ENCODE measurements around the gene SLC9A3.

Gene SLC9A3

GRCh38 chr5:545641-546375 is 21.6 kb upstream of the SLC9A3 start:
- DNase-seq = no peak
- Mint-ChIP-seq H3K4me3 (no peak overlapping the region), H3K9me3 (peaks cover 8% of the 10 kb centered on the region), H3K27me3 (ENCODE audit: low read depth, poor library complexity) (peaks cover 44% of the 10 kb centered on the region), H3K27ac (no peak overlapping the region), H3K36me3 (ENCODE audit: low read depth) (no peaks in the 10 kb centered on the region), H3K4me1 (peaks cover under 1% of the 10 kb centered on the region)
- TF ChIP-seq CTCF (IDR thresholded peaks at IDR 0.05) = no peak

GRCh38 chr5:544675-545355 is 20.6 kb upstream of the SLC9A3 start:
- no peak for DNase-seq
- peaks cover under 1% of the 10 kb centered on the region for H3K9me3 Mint-ChIP-seq
- H3K4me1 Mint-ChIP-seq = peaks cover 8% of the 10 kb centered on the region
- H3K27ac Mint-ChIP-seq = no peak overlapping the region
- no peak overlapping the region for H3K4me3 Mint-ChIP-seq
- no peaks in the 10 kb centered on the region for H3K36me3 Mint-ChIP-seq (ENCODE audit: low read depth)
- no peak for TF ChIP-seq CTCF (IDR thresholded peaks at IDR 0.05)
- peaks cover 34% of the 10 kb centered on the region for H3K27me3 Mint-ChIP-seq (ENCODE audit: low read depth, poor library complexity)

- no peaks in the 10 kb centered on the region for H3K36me3 Mint-ChIP-seq (ENCODE audit: low read depth)
- no peak for TF ChIP-seq CTCF (IDR thresholded peaks at IDR 0.05)
- no peak overlapping the region for H3K27ac Mint-ChIP-seq
- H3K9me3 Mint-ChIP-seq = no peaks in the 10 kb centered on the region
- peaks cover 8% of the 10 kb centered on the region for H3K4me1 Mint-ChIP-seq
- DNase-seq = peak; percentile 2
- H3K27me3 Mint-ChIP-seq (ENCODE audit: low read depth, poor library complexity) = peaks cover 32% of the 10 kb centered on the region
- H3K4me3 Mint-ChIP-seq = no peak overlapping the region
Measured at GRCh38 chr5:543755-544674, 19.8 kb upstream of the SLC9A3 start.

GRCh38 chr5:543351-543750 is 19.1 kb upstream of the SLC9A3 start:
- TF ChIP-seq CTCF (IDR thresholded peaks at IDR 0.05) = no peak
- Mint-ChIP-seq H3K4me1 (peaks cover 8% of the 10 kb centered on the region), H3K27ac (no peak overlapping the region), H3K9me3 (no peaks in the 10 kb centered on the region), H3K36me3 (ENCODE audit: low read depth) (no peaks in the 10 kb centered on the region), H3K4me3 (no peak overlapping the region), H3K27me3 (ENCODE audit: low read depth, poor library complexity) (peaks cover 34% of the 10 kb centered on the region)
- DNase-seq = no peak

GRCh38 chr5:542319-543311 is 18.4 kb upstream of the SLC9A3 start:
- peak; percentile 2 for DNase-seq
- Mint-ChIP-seq H3K27me3 (ENCODE audit: low read depth, poor library complexity) (peaks cover 32% of the 10 kb centered on the region), H3K36me3 (ENCODE audit: low read depth) (no peaks in the 10 kb centered on the region), H3K4me3 (no peak overlapping the region), H3K9me3 (no peaks in the 10 kb centered on the region), H3K27ac (no peak overlapping the region), H3K4me1 (peaks cover 8% of the 10 kb centered on the region)
- no peak for TF ChIP-seq CTCF (IDR thresholded peaks at IDR 0.05)

All from nephron progenitor cell (in vitro differentiated cells).